Measurements from ENCODE around the gene CEMIP. TPM values are rescaled to one million over a fixed set of nuclear protein-coding genes. Genes with fewer than 3 reads are reported as not detected.

CEMIP gene
- total and polyA plus RNA-seq, 2 experiments from 2014 or later, result 0.27 to 2.1 TPM

- Histone ChIP-seq H4K20me1 (replicated peaks; ENCODE audit: insufficient read depth) (0 out of 2 replicates have a peak, but pooled peaks cover 3% of the 10 kb centered on the region), H3K9me2 (ENCODE audit: insufficient read depth) (0 out of 2 replicates have a peak, but pooled peaks cover 4% of the 10 kb centered on the region), H3F3A (replicated peaks; ENCODE audit: low read depth) (no peaks in the 10 kb centered on the region), H3K79me2 (replicated peaks; ENCODE audit: insufficient read depth) (no peaks in the 10 kb centered on the region), H3K27me3 (ENCODE audit: insufficient read depth) (peaks cover 14% of the 10 kb centered on the region), H3K4me3 (no peak overlapping the region), H2AFZ (peak overlapping the region; percentile 52; the same call in 1 of the 2 replicates), H3K27ac (ENCODE audit: low read depth) (no peak overlapping the region), H3K36me3 (ENCODE audit: insufficient read depth) (no peaks in the 10 kb centered on the region), H3K4me2 (no peak overlapping the region), H3K4me1 (ENCODE audit: insufficient read depth) (no peaks in the 10 kb centered on the region)
- Mint-ChIP-seq H3K4me1 (peaks cover 4% of the 10 kb centered on the region), H3K4me3 (no peak overlapping the region), H3K9me3 (no peaks in the 10 kb centered on the region), H3K36me3 (ENCODE audit: low read depth) (no peaks in the 10 kb centered on the region), H3K27me3 (ENCODE audit: insufficient read depth, low read depth, poor library complexity) (peaks cover 8% of the 10 kb centered on the region), H3K27ac (no peak overlapping the region)
- no peak for ATAC-seq
- no peak for DNase-seq (ENCODE audit: low spot score)
- TF ChIP-seq ZNF114 (CRISPR knock-in tag; IDR thresholded peaks at IDR 0.05), result no peak
- no peak for TF ChIP-seq STAT1 (IDR thresholded peaks at IDR 0.05; ENCODE audit: unreplicated experiment)
Observed at GRCh38 chr15:80785811-80786354, 6.7 kb downstream of the CEMIP start.

- H3K4me2 ChIP-seq, result no peak overlapping the region
- no peak overlapping the region for H3K4me3 ChIP-seq
- Mint-ChIP-seq H3K9me3 (no peaks in the 10 kb centered on the region), H3K27me3 (ENCODE audit: insufficient read depth, low read depth, poor library complexity) (peaks cover 5% of the 10 kb centered on the region), H3K36me3 (ENCODE audit: low read depth) (no peaks in the 10 kb centered on the region), H3K27ac (no peak overlapping the region), H3K4me3 (no peak overlapping the region), H3K4me1 (peaks cover 2% of the 10 kb centered on the region; the same call in 2 of the 3 replicates)
- H3K27ac ChIP-seq (ENCODE audit: low read depth), result no peak overlapping the region
- H3K4me1 ChIP-seq (ENCODE audit: insufficient read depth), result no peaks in the 10 kb centered on the region
- H3F3A ChIP-seq (replicated peaks; ENCODE audit: low read depth), result no peaks in the 10 kb centered on the region
- no peaks in the 10 kb centered on the region for H3K27me3 ChIP-seq (ENCODE audit: insufficient read depth)
- ATAC-seq, result peak; percentile 57
- no peak overlapping the region for H2AFZ ChIP-seq
- no peaks in the 10 kb centered on the region for H3K79me2 ChIP-seq (replicated peaks; ENCODE audit: insufficient read depth)
- DNase-seq (ENCODE audit: low spot score), result peak; percentile 36
- 0 out of 2 replicates have a peak, but pooled peaks cover 4% of the 10 kb centered on the region for H3K9me2 ChIP-seq (ENCODE audit: insufficient read depth)
- H4K20me1 ChIP-seq (replicated peaks; ENCODE audit: insufficient read depth), result no peaks in the 10 kb centered on the region
- TF ChIP-seq NANOG (IDR thresholded peaks at IDR 0.05; ENCODE audit: borderline replicate concordance), result no peak
- TF ChIP-seq, protein P1, sequence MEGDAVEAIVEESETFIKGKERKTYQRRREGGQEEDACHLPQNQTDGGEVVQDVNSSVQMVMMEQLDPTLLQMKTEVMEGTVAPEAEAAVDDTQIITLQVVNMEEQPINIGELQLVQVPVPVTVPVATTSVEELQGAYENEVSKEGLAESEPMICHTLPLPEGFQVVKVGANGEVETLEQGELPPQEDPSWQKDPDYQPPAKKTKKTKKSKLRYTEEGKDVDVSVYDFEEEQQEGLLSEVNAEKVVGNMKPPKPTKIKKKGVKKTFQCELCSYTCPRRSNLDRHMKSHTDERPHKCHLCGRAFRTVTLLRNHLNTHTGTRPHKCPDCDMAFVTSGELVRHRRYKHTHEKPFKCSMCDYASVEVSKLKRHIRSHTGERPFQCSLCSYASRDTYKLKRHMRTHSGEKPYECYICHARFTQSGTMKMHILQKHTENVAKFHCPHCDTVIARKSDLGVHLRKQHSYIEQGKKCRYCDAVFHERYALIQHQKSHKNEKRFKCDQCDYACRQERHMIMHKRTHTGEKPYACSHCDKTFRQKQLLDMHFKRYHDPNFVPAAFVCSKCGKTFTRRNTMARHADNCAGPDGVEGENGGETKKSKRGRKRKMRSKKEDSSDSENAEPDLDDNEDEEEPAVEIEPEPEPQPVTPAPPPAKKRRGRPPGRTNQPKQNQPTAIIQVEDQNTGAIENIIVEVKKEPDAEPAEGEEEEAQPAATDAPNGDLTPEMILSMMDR (conservative IDR thresholded peaks at IDR 0.05; ENCODE audit: low read depth in 2 of 2), result peak; percentile 28 to 32; a peak in 3 of 4 replicates
- H3K36me3 ChIP-seq (ENCODE audit: insufficient read depth), result no peaks in the 10 kb centered on the region
Observed at GRCh38 chr15:80787316-80787715, 8.1 kb downstream of the CEMIP start.

GRCh38 chr15:80788536-80788935 is 9.4 kb downstream of the CEMIP start:
- Mint-ChIP-seq H3K9me3 (no peaks in the 10 kb centered on the region), H3K27me3 (ENCODE audit: insufficient read depth, low read depth, poor library complexity) (peaks cover 5% of the 10 kb centered on the region), H3K36me3 (ENCODE audit: low read depth) (no peaks in the 10 kb centered on the region), H3K4me3 (no peak overlapping the region), H3K27ac (no peak overlapping the region), H3K4me1 (peaks cover 2% of the 10 kb centered on the region; the same call in 2 of the 3 replicates)
- DNase-seq (ENCODE audit: low spot score) (no peak), ATAC-seq (no peak)
- H2AFZ ChIP-seq, result no peak overlapping the region
- H4K20me1 ChIP-seq (replicated peaks; ENCODE audit: insufficient read depth), result no peaks in the 10 kb centered on the region
- no peak overlapping the region for H3K27ac ChIP-seq (ENCODE audit: low read depth)
- H3K27me3 ChIP-seq (ENCODE audit: insufficient read depth), result no peaks in the 10 kb centered on the region
- 0 out of 2 replicates have a peak, but pooled peaks cover 4% of the 10 kb centered on the region for H3K9me2 ChIP-seq (ENCODE audit: insufficient read depth)
- H3F3A ChIP-seq (replicated peaks; ENCODE audit: low read depth), result no peaks in the 10 kb centered on the region
- no peaks in the 10 kb centered on the region for H3K79me2 ChIP-seq (replicated peaks; ENCODE audit: insufficient read depth)
- H3K4me3 ChIP-seq, result no peak overlapping the region
- H3K36me3 ChIP-seq (ENCODE audit: insufficient read depth), result no peaks in the 10 kb centered on the region
- H3K4me2 ChIP-seq, result no peak overlapping the region
- no peaks in the 10 kb centered on the region for H3K4me1 ChIP-seq (ENCODE audit: insufficient read depth)
- TF ChIP-seq ZNF331 (CRISPR knock-in tag; IDR thresholded peaks at IDR 0.05; ENCODE audit: low read depth) (no peak), EZH2 (IDR thresholded peaks at IDR 0.05; ENCODE audit: low read depth, unreplicated experiment) (no peak), ZNF462 (CRISPR knock-in tag; IDR thresholded peaks at IDR 0.05) (no peak), NANOG (IDR thresholded peaks at IDR 0.05; ENCODE audit: borderline replicate concordance) (no peak)
